Measurements from ENCODE around the gene S100A7A. TPM values are rescaled to one million over a fixed set of nuclear protein-coding genes. Genes with fewer than 3 reads are reported as not detected.

The S100A7A gene
- polyA plus RNA-seq, 1 of the 3 experiments (the other 2 are of a cell fraction), result not detected

DNA sequence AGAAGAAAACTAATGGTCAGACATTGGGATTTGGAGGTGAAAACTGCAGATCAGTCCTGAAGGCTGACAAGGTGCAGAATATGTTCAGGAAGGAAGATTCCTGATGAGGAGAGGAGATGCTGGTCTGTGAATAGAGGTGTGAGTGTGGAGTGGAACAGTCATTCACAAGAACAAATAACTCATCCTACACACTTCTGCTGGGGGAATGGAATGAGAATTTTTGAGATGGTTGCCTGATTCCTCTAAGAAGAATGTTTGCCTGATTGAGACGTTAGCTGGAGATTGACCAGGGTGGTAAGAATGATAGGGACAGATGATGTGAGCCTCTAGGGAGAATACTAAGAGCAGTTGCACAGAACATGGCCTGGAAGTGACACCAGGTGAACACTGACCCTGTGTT lies 40.1 kb downstream of the S100A7A start:
- Histone ChIP-seq H3K9me3 (no peaks in the 10 kb centered on the region), H3K36me3 (replicated peaks in 1 of 2; ENCODE audit: control insufficient read depth in 1 of 2, insufficient read depth in 2 of 2, low read length in 1 of 2) (no peaks in the 10 kb centered on the region), H3K4me1 (ENCODE audit: control insufficient read depth in 1 of 2, insufficient read depth in 2 of 2, low read depth in 1 of 2, low read length in 1 of 2) (no peaks in the 10 kb centered on the region; a peak in 1 of 4 replicates), H3K9me2 (no peaks in the 10 kb centered on the region), H3F3A (replicated peaks; ENCODE audit: insufficient read depth) (no peaks in the 10 kb centered on the region), H3K27ac (ENCODE audit: low read depth in 2 of 2, low read length in 1 of 2) (no peak overlapping the region), H3K4me3 (ENCODE audit: low read depth in 2 of 2, low read length in 1 of 2) (no peak overlapping the region), H4K20me1 (ENCODE audit: insufficient read depth) (no peaks in the 10 kb centered on the region), H3K9ac (no peak overlapping the region), H3K79me2 (ENCODE audit: insufficient read depth) (no peaks in the 10 kb centered on the region), H2AFZ (ENCODE audit: low read depth) (no peak overlapping the region), H3K27me3 (ENCODE audit: insufficient read depth) (peaks cover 25% of the 10 kb centered on the region; the same call in 1 of the 2 replicates), H3K4me2 (no peak overlapping the region)
- CTCF ChIA-PET, result interaction anchor here (0.6 to 1.8 kb wide), 4 partner anchors 9 to 104 kb away, joined by 3 to 12 read pairs (median 3); no protein-coding TSS in a partner anchor
- POLR2A ChIA-PET, result no interaction called here
- DNase-seq, result no peak
- TF ChIP-seq, protein P1, sequence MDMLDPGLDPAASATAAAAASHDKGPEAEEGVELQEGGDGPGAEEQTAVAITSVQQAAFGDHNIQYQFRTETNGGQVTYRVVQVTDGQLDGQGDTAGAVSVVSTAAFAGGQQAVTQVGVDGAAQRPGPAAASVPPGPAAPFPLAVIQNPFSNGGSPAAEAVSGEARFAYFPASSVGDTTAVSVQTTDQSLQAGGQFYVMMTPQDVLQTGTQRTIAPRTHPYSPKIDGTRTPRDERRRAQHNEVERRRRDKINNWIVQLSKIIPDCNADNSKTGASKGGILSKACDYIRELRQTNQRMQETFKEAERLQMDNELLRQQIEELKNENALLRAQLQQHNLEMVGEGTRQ (IDR thresholded peaks at IDR 0.05; ENCODE audit: borderline replicate concordance, low read depth, low read length), result no peak
- TF ChIP-seq NRF1 (IDR thresholded peaks at IDR 0.05; ENCODE audit: low read depth, low read length) (no peak), GATA2 (CRISPR knock-in tag; IDR thresholded peaks at IDR 0.05) (no peak), RCOR1 (IDR thresholded peaks at IDR 0.05; ENCODE audit: low read length) (no peak), FOXJ3 (CRISPR knock-in tag; IDR thresholded peaks at IDR 0.05) (no peak), ELF1 (IDR thresholded peaks at IDR 0.05) (no peak), SMC3 (IDR thresholded peaks at IDR 0.05; ENCODE audit: low read depth, low read length) (no peak), MXI1 (IDR thresholded peaks at IDR 0.05; ENCODE audit: low read depth, low read length) (no peak), JUND (IDR thresholded peaks at IDR 0.05) (no peak), RXRA (IDR thresholded peaks at IDR 0.05; ENCODE audit: borderline replicate concordance, low read depth) (no peak), EZH2phosphoT487 (IDR thresholded peaks at IDR 0.05; ENCODE audit: borderline replicate concordance, low read depth) (no peak)
- TF ChIP-seq, protein P2, sequence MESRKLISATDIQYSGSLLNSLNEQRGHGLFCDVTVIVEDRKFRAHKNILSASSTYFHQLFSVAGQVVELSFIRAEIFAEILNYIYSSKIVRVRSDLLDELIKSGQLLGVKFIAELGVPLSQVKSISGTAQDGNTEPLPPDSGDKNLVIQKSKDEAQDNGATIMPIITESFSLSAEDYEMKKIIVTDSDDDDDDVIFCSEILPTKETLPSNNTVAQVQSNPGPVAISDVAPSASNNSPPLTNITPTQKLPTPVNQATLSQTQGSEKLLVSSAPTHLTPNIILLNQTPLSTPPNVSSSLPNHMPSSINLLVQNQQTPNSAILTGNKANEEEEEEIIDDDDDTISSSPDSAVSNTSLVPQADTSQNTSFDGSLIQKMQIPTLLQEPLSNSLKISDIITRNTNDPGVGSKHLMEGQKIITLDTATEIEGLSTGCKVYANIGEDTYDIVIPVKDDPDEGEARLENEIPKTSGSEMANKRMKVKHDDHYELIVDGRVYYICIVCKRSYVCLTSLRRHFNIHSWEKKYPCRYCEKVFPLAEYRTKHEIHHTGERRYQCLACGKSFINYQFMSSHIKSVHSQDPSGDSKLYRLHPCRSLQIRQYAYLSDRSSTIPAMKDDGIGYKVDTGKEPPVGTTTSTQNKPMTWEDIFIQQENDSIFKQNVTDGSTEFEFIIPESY (IDR thresholded peaks at IDR 0.05; ENCODE audit: borderline replicate concordance, low read depth), result no peak
- 0% methylated on average over 1 of the region's 1 CpG for WGBS (ENCODE audit: low lambda C conversion rate)

DNA sequence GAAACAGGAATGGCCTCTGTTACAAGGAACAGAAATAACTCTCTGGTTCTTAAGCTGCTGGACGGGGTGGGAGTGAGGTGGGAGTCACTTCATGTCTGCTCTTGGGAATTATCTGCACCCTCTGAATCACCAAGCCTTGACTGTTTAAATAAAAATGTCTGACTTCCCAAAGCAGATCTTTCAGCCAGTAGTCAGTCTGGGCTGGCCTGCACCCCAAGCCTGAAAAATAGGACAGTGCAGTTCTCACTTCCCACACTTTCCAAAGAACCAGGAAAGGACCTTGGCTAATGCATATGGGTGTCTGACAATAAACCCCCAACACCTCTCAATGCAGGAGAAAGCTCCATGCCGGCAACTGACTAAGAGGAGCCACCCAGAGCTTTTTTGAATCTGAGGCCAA lies 43.3 kb downstream of the S100A7A start:
- Histone ChIP-seq H3K9me2 (no peaks in the 10 kb centered on the region), H3K27me3 (ENCODE audit: insufficient read depth) (peaks cover 25% of the 10 kb centered on the region; the same call in 1 of the 2 replicates), H3K79me2 (ENCODE audit: insufficient read depth) (no peaks in the 10 kb centered on the region), H3K4me1 (ENCODE audit: control insufficient read depth in 1 of 2, insufficient read depth in 2 of 2, low read depth in 1 of 2, low read length in 1 of 2) (peaks cover 0 to 2% of the 10 kb centered on the region in 2 experiments; a peak in 1 of 4 replicates), H3K36me3 (replicated peaks in 1 of 2; ENCODE audit: control insufficient read depth in 1 of 2, insufficient read depth in 2 of 2, low read length in 1 of 2) (no peaks in the 10 kb centered on the region), H3K4me2 (no peak overlapping the region), H3K9ac (no peak overlapping the region), H2AFZ (ENCODE audit: low read depth) (no peak overlapping the region), H4K20me1 (ENCODE audit: insufficient read depth) (no peaks in the 10 kb centered on the region), H3K9me3 (no peaks in the 10 kb centered on the region), H3K4me3 (ENCODE audit: low read depth in 2 of 2, low read length in 1 of 2) (no peak overlapping the region), H3F3A (replicated peaks; ENCODE audit: insufficient read depth) (no peaks in the 10 kb centered on the region), H3K27ac (ENCODE audit: low read depth in 2 of 2, low read length in 1 of 2) (no peak overlapping the region)
- TF ChIP-seq ELF1 (IDR thresholded peaks at IDR 0.05) (no peak), POLR2AphosphoS5 (IDR thresholded peaks at IDR 0.05; ENCODE audit: low read depth, low read length) (no peak)
- TF ChIP-seq, protein P2 (IDR thresholded peaks at IDR 0.05; ENCODE audit: borderline replicate concordance, low read depth), result no peak
- DNase-seq, result no peak
- 19% methylated on average over 2 of the region's 2 CpGs for WGBS (ENCODE audit: low lambda C conversion rate)
- POLR2A ChIA-PET, result no interaction called here
- CTCF ChIA-PET, result interaction anchor here (0.9 to 1.8 kb wide), 2 partner anchors 18 to 35 kb away, joined by 3 to 7 read pairs; no protein-coding TSS in a partner anchor
